Measurements from ENCODE around the gene TMED8.
A peak's percentile ranks its signal among the peaks of the same experiment; 100 is the strongest.
"Not testable (repeated sequence)": the region's sequence is repeated elsewhere in the genome, so short reads cannot be mapped to it uniquely, and the experiment has no call there.

TMED8 gene

GRCh38 chr14:77320238-77320935 lies 56.5 kb downstream of the TMED8 start, which contains the start of gene POMT2:
Gene POMT2 (minus strand): TSS chr14:77320883. CDS start chr14:77320681, 202 bp downstream.
- peak; percentile 95 for DNase-seq

GRCh38 chr14:77319422-77319821 lies 57.5 kb downstream of the TMED8 start:
- no peak for DNase-seq

- not testable (repeated sequence) for DNase-seq
These were observed 58.1 kb downstream of the TMED8 start for GRCh38 chr14:77318756-77319155.

- DNase-seq, result no peak
These were observed 58.8 kb downstream of the TMED8 start for GRCh38 chr14:77318006-77318553.

- no peak for DNase-seq
These were observed 60.0 kb downstream of the TMED8 start for GRCh38 chr14:77316872-77317301.

- DNase-seq, result no peak
These were observed 60.7 kb downstream of the TMED8 start for GRCh38 chr14:77316195-77316505.

- no peak for DNase-seq
These were observed 62.1 kb downstream of the TMED8 start for GRCh38 chr14:77314539-77315457.

GRCh38 chr14:77314043-77314442 lies 62.9 kb downstream of the TMED8 start:
- DNase-seq, result no peak

GRCh38 chr14:77313371-77313770 lies 63.5 kb downstream of the TMED8 start:
- DNase-seq, result no peak

GRCh38 chr14:77311217-77311616 lies 65.7 kb downstream of the TMED8 start:
- DNase-seq, result no peak

GRCh38 chr14:77310026-77310425 lies 66.9 kb downstream of the TMED8 start:
- DNase-seq, result no peak

GRCh38 chr14:77309131-77309530 lies 67.8 kb downstream of the TMED8 start:
- no peak for DNase-seq

GRCh38 chr14:77306851-77307496 lies 69.9 kb downstream of the TMED8 start:
- DNase-seq, result no peak

- no peak for DNase-seq
These were observed 70.5 kb downstream of the TMED8 start for GRCh38 chr14:77306416-77306815.

GRCh38 chr14:77305696-77306095 lies 71.2 kb downstream of the TMED8 start:
- no peak for DNase-seq

- peak; percentile 95 for DNase-seq
These were observed 73.3 kb downstream of the TMED8 start for GRCh38 chr14:77303417-77304156.

GRCh38 chr14:77302926-77303325 lies 74.0 kb downstream of the TMED8 start:
- DNase-seq, result peak; percentile 96

- DNase-seq, result peak; percentile 79
These were observed 75.8 kb downstream of the TMED8 start for GRCh38 chr14:77301103-77301502.

- DNase-seq, result no peak
These were observed 77.1 kb downstream of the TMED8 start for GRCh38 chr14:77299771-77300170.

- DNase-seq, result no peak
These were observed 80.0 kb downstream of the TMED8 start for GRCh38 chr14:77296906-77297305.

- no peak for DNase-seq
These were observed 80.7 kb downstream of the TMED8 start for GRCh38 chr14:77296155-77296554.

GRCh38 chr14:77290705-77291104 lies 86.2 kb downstream of the TMED8 start:
- DNase-seq, result no peak

- DNase-seq, result no peak
These were observed 90.3 kb downstream of the TMED8 start for GRCh38 chr14:77286576-77286975.
